Motor neuron (in vitro differentiated cells): ENCODE data around the gene HRH1. TPM values are rescaled to one million over a fixed set of nuclear protein-coding genes. Genes with fewer than 3 reads are reported as not detected.
"Not testable (repeated sequence)": the region's sequence is repeated elsewhere in the genome, so short reads cannot be mapped to it uniquely, and the experiment has no call there.

Experiments used
- ATAC-seq, 8 experiments: fragments of 200-7000 bp; cut with Tn5 transposase; replicated peaks in 6 of 8; 2 replicates each; pipeline ENCODE4 v1.8.0; 2021; ENCODE audit warnings: mild to moderate bottlenecking in 8 of 8, moderate library complexity in 8 of 8
- H3K27ac ChIP-seq, 2 donors: fragments of 250-450 bp; sonication (Bioruptor Pico); 2 replicates each; pipeline ENCODE4 v1.9.0; 2021; ENCODE audit warnings: antibody characterized with exemption in 2 of 2, mild to moderate bottlenecking in 2 of 2, moderate library complexity in 1 of 2
- H3K4me1 ChIP-seq, 2 donors: fragments of 250-450 bp; sonication (Bioruptor Pico); replicated peaks in 1 of 2; 2 replicates each; pipeline ENCODE4 v1.6.1; 2021; ENCODE audit warnings: antibody characterized with exemption in 2 of 2, mild to moderate bottlenecking in 2 of 2, moderate library complexity in 1 of 2
- H3K4me3 ChIP-seq, 5 donors: fragments of 250-450 bp; sonication (Bioruptor Pico); 2 replicates each; pipeline ENCODE4 v1.9.0; 2021; ENCODE audit warnings: antibody characterized with exemption in 5 of 5, mild to moderate bottlenecking in 5 of 5, moderate library complexity in 4 of 5
- WGBS, 10 experiments: fragments of 450-650 bp; shearing (Covaris generic); methylation state at CpG; one replicate each; pipeline ENCODE4 v1.0.0; 2022; 5-methylcytosine and 5-hydroxymethylcytosine counted together
- in situ Hi-C, 9 experiments: fragments of 400-800 bp; cut with MboI; loops; one replicate each; pipeline ENCODE4 v1.15.0; 2021; ENCODE audit warnings: low sequenced_read_pairs in 9 of 9, low pct_unique_long_range_greater_than_20kb in 2 of 9; ENCODE audit not compliant: unreplicated experiment in 9 of 9
- total RNA-seq, 8 experiments: library from RNA; unstranded; fragments of 300-600 nt; gene quantifications; 2 replicates each; pipeline versions ENCODE4 v1.2.3 to v1.2.4, GENCODE V29; 2022

HRH1 gene
- total RNA-seq, 8 experiments from 2014 or later, result 0.11 to 23.2 (median 0.74) TPM

DNA sequence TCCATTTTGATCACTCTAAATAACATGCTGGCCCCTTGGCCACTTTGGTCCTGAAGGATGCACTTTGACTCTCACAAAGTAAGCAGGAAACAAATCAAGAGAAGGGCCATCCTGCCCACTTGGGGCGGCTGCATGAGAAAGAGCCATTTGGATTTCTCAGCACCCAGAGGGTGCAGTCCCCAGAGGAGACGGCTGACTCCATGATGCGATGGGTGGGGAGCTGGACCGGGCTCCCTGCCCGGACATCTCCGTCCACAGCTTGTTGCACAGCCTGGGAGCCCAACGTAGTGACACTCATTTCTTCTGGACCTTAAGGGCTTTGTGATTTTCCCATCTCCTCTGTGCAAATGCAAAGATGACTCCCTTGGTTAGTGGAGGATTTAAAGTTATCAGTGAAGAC lies 4.0 kb upstream of the HRH1 start:
- Histone ChIP-seq H3K4me3 (no peak overlapping the region), H3K27ac (no peak overlapping the region), H3K4me1 (peaks cover 0 to 5% of the 10 kb centered on the region in 2 donors)
- no peak for ATAC-seq
- WGBS, 10 experiments, result 60 to 100% (median 80%) methylated on average over 1 to 4 of the region's 7 CpGs; no CpG with 5 or more reads in 4 of the 10 experiments
- in situ Hi-C loops, result no loop called here

DNA sequence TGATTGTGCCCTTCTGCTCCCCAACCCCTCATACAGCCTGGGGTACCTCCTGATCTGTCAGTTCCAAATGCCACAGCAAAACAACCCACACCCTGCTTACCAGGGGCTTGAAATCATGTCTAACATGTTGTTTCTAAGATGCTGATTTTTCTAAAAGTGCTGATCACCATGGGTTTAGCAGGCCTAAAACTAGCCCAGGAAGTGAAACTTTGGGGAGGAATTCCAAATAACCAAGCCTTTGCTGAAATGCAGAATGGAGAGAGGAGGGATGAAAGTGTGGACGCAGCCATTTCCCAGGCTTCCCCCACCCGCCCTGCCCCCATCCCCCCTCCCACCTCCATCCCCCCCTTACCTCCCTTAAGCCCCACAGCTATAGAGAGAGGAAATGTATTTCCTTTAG lies 2.0 kb upstream of the HRH1 start:
- no peak overlapping the region for H3K27ac ChIP-seq
- no peak for ATAC-seq
- WGBS, 10 experiments, result 58% methylated on average over 2 of the region's 2 CpGs; no CpG with 5 or more reads in 9 of the 10 experiments
- no peak overlapping the region for H3K4me3 ChIP-seq
- peaks cover 0 to 7% of the 10 kb centered on the region in 2 donors for H3K4me1 ChIP-seq
- in situ Hi-C loops, result no loop called here

DNA sequence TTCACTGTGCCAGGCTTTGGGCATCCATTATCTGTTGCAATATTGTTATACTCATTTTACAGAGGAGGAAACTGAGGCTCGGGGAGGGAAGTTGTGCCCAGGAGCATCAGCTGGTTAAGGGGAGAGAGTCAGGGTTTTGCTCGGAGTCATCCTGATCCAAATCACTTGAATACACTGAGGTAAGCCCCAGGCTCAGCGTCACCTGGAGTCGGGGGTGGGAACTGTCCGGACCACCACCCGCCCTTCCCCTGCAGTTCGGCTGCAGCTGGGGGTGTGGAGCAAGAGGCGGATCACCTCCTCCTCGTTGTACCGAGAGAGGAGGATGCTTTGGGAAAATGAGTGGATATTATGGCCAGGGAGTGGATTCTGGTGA lies 646 bp downstream of the HRH1 start:
- no peak overlapping the region for H3K27ac ChIP-seq

DNA sequence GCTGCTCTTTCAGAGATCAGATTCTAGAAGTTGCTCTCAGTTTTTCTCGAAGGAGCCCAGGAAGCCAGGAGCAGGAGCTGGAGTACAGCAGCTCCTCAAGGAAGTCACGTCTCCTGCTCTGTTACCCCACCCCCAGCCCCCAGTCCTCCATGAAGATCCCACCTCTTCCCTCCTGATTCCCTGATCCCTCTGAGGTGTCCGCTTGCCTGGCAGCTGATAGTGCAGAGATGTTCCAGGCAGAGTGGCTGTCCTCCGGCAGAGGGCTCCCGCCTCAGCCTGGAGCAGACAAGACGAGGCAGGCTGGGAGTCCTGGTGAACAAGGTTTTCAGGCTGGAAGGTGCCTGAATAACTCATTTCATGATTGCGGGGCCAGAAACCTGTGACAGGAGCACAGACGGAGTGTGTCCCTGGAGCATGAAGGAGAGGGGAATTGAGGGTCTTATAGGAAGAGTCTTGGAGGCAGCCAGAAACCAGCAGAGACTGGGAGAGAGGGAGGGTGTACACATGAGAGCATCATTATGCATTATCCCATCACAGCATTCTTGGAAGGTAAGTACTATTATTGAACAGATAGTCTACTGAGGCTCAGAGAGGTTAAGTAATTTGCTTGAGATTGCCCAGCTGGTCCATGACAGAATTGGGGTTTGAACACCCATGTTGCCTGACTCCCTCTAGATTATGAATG lies 1.2 kb downstream of the HRH1 start:
- Histone ChIP-seq H3K4me1 (peaks cover 0 to 7% of the 10 kb centered on the region in 2 donors), H3K4me3 (peak overlapping the region in 2 of 5 donors; percentile 22 to 31), H3K27ac (no peak overlapping the region)
- 0 to 3% (median 0%) methylated on average over 1 to 5 of the region's 8 CpGs; no CpG with 5 or more reads in 2 of the 10 experiments for WGBS, 10 experiments
- in situ Hi-C loops, result no loop called here
- peak; percentile 40 to 91 (median 89) for ATAC-seq

More for the DNA sequence above, 646 bp downstream of the HRH1 start:
- ATAC-seq, result peak; percentile 7 to 51 (median 23)
- Histone ChIP-seq H3K4me3 (peak overlapping the region in 3 of 5 donors; percentile 22 to 31 (median 24)), H3K4me1 (peaks cover 0 to 7% of the 10 kb centered on the region in 2 donors)
- in situ Hi-C loops, result no loop called here
- 0% methylated on average over 1 to 3 of the region's 10 CpGs; no CpG with 5 or more reads in 7 of the 10 experiments for WGBS, 10 experiments

DNA sequence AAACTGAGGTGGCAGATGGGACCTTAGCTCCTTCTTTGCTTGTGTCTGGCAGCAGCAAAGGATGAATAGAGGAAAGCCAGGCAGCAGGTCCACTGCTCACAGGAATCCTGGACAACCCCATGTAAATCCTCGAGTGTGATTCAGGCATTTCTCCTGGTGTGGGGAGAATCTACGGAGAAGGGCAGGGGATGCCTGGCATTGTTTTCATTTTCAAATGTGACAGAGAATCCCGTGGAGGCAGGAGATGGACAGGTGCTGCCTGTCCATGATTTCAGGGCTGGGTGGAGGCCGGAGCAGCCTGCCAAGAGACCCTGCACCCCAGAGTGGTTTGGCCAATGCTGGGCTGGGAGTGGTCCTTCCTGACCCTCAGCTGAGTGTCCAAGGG lies 1.7 kb downstream of the HRH1 start:
- ATAC-seq, result no peak
- in situ Hi-C loops, result no loop called here
- H3K4me1 ChIP-seq, result peaks cover 0 to 7% of the 10 kb centered on the region in 2 donors
- no peak overlapping the region for H3K27ac ChIP-seq
- H3K4me3 ChIP-seq, result no peak overlapping the region
- WGBS, 10 experiments, result 40 to 80% (median 66%) methylated on average over 1 to 3 of the region's 4 CpGs; no CpG with 5 or more reads in 5 of the 10 experiments

DNA sequence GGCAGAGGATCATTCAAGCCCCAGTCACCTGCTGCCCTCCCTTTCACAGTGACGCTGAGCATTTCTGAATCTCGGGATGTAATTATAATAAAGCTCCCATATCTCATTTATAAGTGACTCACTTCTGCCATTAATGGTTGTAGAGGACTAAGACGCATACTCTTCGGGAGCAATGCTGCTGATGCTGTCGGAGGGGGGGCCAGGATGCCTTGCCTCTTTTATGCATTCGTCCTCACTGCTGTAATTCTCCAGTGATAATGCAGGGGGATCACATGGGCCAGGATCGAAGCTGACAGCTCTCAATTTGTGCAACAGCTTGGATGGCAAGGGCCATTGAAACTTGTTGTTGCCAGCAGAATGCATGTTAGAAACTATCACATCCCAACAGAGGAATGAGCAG lies 3.1 kb downstream of the HRH1 start:
- in situ Hi-C loops, result no loop called here
- no peak overlapping the region for H3K4me3 ChIP-seq
- ATAC-seq, result peak in 5 of 8 experiments; percentile 60 to 86 (median 62)
- H3K27ac ChIP-seq, result no peak overlapping the region
- H3K4me1 ChIP-seq, result peaks cover 0 to 7% of the 10 kb centered on the region in 2 donors
- 33 to 100% (median 58%) methylated on average over 1 to 4 of the region's 7 CpGs for WGBS, 10 experiments

DNA sequence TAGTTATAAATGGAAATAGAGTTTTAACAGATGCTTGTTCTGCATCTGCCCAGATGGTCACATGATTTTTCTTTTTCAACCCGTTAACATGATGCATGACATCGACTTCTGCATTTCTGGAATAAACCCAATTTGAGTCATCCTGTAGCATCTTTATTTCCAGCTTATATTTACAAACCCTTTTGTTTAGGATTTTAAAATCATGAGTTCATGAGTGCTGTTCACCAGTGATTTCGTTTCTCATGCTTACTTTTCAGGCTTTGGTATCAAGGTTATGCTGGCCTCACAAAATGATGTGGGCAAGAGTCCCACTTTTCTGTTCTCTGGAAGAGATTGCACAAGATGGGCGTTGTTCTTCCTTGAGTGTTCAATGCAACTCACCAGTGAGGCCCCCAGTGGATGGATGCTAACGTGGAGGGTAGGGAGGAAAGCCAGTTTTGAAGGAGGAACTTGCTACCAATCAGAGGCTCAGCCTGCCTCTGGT lies 5.2 kb downstream of the HRH1 start:
- in situ Hi-C loops, result no loop called here

DNA sequence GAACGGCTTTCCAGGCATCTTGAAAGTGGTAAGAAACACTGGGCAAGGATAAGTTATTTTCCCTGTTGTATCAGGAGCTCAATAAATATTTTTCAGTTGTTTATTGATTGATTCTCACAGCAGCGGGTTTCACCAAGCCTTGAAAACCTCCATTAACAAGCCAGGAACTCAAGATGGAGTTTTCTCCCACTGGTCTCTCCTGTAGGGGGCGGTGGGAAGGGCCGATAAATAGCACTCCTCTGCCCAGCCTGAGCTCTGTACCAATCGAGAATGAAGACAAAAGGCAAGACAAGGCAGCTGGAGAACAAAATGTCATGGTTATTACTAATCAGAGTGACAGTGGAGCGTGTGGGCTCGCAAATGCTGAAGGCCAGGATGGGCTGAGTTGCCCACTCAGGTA lies 7.4 kb downstream of the HRH1 start:
- H3K4me3 ChIP-seq, result no peak overlapping the region
- 27 to 96% (median 78%) methylated on average over 2 to 6 of the region's 7 CpGs; no CpG with 5 or more reads in 3 of the 10 experiments for WGBS, 10 experiments
- no peak for ATAC-seq

More for the DNA sequence above, 5.2 kb downstream of the HRH1 start:
- Histone ChIP-seq H3K27ac (no peak overlapping the region), H3K4me1 (peaks cover 0 to 7% of the 10 kb centered on the region in 2 donors), H3K4me3 (no peak overlapping the region)
- ATAC-seq, result peak in 3 of 8 experiments; percentile 33 to 62 (median 54)
- WGBS, 10 experiments, result 0 to 100% (median 47%) methylated on average over 1 to 5 of the region's 5 CpGs

DNA sequence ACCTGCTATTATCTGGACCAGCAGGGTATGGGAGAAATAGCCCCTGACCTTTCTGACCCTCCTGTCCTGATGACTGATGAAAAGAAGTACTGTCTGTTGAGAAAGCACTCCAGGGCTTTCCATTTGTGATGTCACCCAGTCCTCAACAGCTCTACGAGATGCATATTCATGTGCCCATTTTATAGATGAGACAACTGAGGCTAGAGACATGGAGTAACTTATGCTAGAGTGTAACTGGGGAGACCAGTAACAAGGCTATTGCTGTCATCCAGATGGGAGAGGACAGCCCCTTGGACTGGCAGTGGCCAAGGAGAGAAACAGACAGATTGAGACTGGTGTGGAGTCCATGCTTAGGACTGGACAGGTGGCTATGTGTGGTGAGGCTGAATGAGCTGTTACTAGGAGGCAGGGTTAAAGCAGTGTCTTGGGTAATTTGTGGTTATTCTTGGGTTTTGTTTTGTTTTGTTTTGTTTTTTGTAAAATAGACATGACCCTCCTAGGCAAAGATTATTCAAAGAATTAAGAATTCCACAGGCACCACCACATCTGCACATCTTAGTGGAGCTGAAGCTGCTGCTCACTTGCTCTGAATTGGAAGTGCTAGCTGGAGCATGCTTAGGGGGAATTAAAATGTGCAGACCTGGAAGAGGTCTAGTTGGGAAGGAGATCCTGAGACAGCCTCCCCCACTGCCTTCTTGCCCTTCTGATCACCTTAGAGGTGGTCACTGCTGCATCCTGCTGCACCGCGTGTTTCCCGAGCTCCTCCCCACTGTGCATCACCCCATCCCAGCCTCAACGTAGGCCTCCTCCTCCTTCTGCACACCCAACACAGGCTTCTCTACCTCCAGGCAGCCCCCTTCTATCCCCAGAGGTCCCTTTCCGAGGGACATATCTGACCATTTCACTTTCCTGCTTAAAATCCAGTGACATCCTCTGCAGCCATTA lies 8.4 kb downstream of the HRH1 start:
- Histone ChIP-seq H3K27ac (no peak overlapping the region), H3K4me1 (peaks cover 0 to 4% of the 10 kb centered on the region in 2 donors), H3K4me3 (no peak overlapping the region)
- peak in 2 of 8 experiments; percentile 11 to 35 for ATAC-seq
- in situ Hi-C loops, result no loop called here
- 63 to 100% (median 78%) methylated on average over 1 to 5 of the region's 6 CpGs; no CpG with 5 or more reads in 2 of the 10 experiments for WGBS, 10 experiments

More for the DNA sequence above, 7.4 kb downstream of the HRH1 start:
- Histone ChIP-seq H3K4me1 (peaks cover 0 to 4% of the 10 kb centered on the region in 2 donors), H3K27ac (no peak overlapping the region)
- in situ Hi-C loops, result no loop called here

DNA sequence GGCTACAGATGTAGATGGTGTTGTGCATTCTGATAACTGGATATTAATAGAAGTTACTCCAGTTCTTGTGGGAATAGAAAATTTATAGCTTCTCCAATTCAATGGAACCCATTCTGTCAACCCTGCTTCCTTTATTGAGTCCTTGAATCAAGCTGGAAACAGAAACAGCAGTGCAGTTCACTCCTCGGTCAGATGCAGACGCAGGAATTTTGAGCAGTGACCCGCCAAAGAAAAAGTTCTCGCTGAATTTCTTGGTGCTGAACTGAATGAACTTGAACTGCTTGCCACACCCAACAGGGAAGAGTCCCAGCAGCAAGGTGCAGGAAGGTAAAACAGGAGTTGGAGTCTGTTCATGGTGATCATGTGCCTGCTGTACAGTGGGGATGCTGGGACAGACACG lies 10.3 kb downstream of the HRH1 start:
- 20 to 73% (median 52%) methylated on average over 1 to 5 of the region's 5 CpGs; no CpG with 5 or more reads in 3 of the 10 experiments for WGBS, 10 experiments
- Histone ChIP-seq H3K4me1 (peaks cover 0 to 4% of the 10 kb centered on the region in 2 donors), H3K4me3 (no peak overlapping the region), H3K27ac (no peak overlapping the region)
- ATAC-seq, result peak in 2 of 8 experiments; percentile 9 to 31
- in situ Hi-C loops, result no loop called here

DNA sequence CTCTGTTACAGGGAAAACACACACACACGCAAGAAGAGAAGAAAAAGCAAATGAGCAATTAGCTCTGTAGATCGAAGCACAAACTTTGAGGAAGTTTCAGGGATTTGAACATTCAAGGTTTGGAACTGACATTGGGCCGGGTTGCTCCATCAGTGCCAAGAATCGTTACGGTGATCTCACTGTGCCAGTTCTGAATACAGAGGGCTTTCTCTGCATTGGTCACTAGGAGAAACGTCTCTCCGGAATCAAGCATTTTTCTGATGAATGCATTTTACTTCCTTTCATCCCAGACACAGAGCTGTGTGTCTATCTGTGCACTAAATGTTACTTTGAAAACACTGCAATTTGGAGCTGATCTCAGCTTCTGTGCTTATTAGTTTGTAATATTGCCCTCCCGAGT lies 11.2 kb downstream of the HRH1 start:
- no peak overlapping the region for H3K4me3 ChIP-seq
- 0 to 87% (median 74%) methylated on average over 1 to 8 of the region's 8 CpGs; no CpG with 5 or more reads in 1 of the 10 experiments for WGBS, 10 experiments
- peaks cover 0 to 4% of the 10 kb centered on the region in 2 donors for H3K4me1 ChIP-seq
- ATAC-seq, result peak in 3 of 8 experiments; percentile 41 to 84 (median 48)
- H3K27ac ChIP-seq, result no peak overlapping the region
- in situ Hi-C loops, result no loop called here

DNA sequence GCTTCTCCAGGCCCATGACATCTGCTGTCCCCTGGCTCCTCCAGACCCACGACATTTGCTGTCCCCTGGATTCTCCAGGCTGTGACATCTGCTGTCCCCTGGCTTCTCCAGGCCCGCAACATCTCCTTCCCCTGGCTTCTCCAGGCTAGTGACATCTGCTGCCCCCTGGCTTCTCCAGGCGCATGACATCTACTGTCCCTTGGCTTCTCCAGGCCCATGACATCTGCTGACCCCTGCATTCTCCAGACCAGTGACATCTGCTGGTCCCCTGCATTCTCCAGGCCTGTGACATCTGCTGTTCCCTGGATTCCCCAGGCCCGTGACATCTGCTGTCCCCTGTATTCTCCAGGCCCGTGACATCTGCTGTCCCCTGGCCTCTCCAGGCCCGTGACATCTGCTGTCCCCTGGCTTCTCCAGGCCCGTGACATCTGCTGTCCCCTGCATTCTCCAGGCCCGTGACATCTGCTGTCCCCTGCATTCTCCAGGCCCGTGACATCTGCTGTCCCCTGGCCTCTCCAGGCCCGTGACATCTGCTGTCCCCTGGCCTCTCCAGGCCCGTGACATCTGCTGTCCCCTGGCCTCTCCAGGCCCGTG lies 12.6 kb downstream of the HRH1 start:
- H3K27ac ChIP-seq, ATAC-seq: not testable (repeated sequence)
- WGBS, 10 experiments, result 60 to 100% (median 76%) methylated on average over 1 to 4 of the region's 12 CpGs; no CpG with 5 or more reads in 6 of the 10 experiments

More for the DNA sequence above, 12.6 kb downstream of the HRH1 start:
- H3K4me3 ChIP-seq, in situ Hi-C loops, H3K4me1 ChIP-seq: not testable (repeated sequence)
